EH (cell line): ENCODE data around the gene FAU.
A peak's percentile ranks its signal among the peaks of the same experiment; 100 is the strongest.
"Not testable (repeated sequence)": the region's sequence is repeated elsewhere in the genome, so short reads cannot be mapped to it uniquely, and the experiment has no call there.

Experiments
- DNase-seq: peaks from one replicate; pipeline ENCODE4 v3.0.0-alpha.2; 2015; ENCODE audit warnings: low read depth

The FAU gene

DNA sequence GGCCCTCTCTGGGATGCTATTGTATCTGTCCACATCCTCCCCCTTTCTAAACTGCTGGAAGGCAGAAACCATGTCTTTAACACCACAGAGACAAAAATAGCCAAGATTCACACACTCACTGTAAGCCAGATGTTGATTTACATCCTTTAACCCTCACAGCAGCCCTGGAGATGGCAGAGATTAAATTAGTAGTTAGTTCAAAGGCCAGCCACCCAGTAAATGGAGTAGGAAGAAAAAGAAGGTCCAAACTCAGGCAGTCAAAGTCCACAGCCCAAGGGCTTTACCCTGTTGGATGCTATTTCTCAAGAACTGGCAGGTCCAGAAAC lies 2.3 kb downstream of the FAU start:
- no peak for DNase-seq

DNA sequence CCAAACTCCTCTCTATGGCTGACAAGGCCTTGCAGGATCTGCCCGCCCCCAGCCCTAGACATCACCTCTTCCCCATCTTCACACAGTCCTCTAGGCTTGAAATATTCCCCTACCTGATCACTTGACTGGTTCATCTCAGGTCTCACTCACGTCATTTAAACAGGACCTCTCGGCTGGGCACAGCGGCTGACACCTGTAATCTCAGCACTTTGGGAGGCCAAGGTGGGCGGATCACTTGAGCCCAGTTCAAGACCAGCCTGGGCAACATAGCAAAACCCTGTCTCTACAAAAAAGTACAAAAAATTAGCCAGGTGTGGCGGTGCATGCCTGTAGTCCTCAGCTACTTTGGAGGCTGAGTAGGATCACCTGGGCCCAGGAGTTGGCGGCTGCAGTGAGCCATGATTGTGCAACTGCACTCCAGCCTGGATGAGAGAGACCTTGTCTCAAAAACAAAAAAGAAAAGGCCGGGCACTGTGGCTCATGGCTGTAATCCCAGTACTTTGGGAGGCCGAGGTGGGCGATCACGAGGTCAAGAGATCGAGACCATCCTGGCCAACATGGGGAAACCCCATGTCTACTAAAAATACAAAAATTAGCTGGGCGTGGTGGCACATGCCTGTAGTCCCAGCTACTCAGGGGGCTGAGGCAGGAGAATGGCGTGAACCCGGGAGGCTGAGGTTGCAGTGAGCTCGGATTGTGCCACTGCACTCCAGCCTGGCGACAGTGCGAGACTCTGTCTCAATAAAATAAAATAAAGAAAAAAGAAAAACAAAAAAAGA lies 2.9 kb downstream of the FAU start:
- DNase-seq: not testable (repeated sequence)

DNA sequence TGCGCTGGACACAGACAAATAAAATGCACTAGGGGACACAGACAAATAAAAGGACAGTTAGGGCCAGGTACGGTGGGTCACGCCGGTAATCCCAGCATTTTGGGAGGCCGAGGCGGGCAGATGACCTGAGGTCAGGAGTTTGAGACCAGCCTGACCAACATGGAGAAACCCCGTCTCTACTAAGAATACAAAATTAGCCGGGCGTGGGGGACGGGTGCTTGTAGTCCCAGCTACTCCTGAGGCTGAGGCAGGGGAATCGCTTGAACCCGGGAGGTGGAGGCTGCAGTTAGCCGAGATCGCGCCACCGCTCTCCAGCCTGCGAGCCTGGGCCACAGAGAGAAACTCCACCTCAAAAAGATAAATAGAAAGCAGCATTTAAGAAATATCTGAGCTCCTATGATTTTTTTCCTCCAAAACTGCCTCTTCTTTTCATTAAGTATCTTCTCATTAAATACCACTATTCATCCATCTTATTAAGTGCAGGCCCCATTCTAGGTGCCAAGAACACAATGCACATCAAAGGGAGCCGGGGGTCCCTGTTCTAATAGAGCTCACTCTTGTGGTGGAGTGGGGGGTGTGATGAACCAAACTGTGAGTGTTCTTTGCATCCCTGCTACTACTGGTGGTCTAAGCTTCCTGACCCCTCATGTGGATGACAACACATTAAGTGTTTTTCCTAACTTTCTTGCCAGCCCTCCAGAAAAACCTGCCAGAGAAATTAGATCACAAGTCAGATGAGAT lies 3.7 kb downstream of the FAU start:
- DNase-seq: no peak

DNA sequence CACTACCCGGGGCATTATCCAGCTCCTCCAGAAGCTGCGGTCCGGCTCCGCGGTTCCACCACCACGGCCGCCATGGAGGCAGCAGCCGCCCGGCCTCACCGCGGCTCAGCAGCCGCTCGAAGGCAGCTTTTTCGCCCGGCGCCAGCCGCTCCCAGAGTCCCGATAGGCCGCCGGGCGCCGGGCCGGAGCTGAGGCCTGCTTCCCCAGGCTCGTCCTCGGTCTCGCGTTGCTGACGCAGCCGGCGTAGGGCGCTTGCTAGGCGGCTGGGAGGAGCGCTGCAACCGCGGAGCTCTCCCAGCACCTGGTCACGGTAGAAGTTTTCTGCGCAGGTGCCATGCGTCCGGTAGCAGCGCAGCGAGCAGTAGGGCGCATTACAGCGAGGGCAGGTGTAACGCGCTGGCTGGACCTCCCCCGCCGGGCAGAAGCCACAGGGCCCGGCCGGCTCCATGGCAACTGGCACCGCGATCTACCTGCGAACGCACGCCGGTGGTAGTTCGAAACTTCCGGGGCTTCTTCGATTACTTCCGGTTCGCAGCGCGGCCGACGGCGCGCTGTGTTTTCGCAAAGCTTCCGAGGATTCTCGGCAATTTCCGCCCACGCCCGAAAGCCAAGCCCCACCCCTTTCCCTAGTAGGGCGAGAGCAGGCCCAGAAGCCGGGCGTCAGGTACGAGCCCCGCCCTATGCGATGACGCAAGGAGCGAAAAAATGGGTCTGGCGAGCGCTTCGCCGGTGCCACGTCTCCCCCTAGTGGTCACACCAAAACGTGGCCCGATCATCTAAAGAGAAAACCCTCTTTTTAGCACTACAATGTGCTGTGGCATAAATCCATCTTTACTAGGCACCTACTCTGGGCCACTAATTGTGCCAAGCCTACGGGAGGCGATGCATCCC lies 4.5 kb downstream of the FAU start, which contains the start of gene ZNHIT2:
ZNHIT2 (minus strand) TSS at position 496 of the 891 bp plus-strand sequence; CDS start at position 448, 48 bp downstream.
- DNase-seq: peak; percentile 98

DNA sequence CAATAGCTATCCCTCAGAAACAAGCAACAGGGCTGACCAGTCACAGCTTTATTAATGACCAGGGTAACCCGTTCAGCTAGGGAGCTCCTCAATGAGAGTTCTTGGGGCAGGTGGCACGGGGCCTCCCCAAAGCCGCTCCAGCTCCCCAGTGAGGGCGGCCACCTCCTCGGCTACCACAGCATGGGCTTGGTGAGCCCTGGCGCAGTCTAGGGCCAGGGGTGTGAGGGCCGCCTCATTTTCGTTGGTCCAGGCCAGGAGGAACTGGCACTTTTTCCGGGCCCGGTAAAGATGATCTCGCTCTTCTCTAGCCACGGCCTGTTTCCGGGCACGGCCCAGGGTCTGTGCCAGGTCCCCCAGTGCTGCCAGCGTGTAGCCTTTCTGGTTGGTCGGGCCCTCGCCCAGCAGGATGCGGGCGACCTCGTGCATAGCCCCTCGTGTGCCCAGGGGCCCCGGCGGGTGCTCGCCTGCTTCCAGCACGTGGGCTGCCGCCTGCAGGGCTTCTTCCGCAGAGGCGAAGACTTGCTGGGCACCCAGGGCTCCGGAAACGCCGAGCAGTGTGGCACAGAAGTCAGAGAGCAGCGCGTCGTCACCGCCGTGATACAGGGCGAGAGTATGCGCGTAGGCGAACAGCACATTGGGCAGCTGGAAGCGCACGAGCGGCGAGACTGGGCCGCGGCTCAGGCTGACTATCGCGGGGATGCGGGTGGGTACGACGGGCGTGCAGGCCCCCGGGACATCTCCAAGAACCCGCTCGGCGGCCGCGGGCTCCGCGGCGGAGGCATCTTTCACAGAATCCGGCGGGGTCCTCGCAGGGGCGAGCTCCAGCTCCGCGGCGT lies 5.3 kb downstream of the FAU start:
- peak; percentile 61 for DNase-seq

DNA sequence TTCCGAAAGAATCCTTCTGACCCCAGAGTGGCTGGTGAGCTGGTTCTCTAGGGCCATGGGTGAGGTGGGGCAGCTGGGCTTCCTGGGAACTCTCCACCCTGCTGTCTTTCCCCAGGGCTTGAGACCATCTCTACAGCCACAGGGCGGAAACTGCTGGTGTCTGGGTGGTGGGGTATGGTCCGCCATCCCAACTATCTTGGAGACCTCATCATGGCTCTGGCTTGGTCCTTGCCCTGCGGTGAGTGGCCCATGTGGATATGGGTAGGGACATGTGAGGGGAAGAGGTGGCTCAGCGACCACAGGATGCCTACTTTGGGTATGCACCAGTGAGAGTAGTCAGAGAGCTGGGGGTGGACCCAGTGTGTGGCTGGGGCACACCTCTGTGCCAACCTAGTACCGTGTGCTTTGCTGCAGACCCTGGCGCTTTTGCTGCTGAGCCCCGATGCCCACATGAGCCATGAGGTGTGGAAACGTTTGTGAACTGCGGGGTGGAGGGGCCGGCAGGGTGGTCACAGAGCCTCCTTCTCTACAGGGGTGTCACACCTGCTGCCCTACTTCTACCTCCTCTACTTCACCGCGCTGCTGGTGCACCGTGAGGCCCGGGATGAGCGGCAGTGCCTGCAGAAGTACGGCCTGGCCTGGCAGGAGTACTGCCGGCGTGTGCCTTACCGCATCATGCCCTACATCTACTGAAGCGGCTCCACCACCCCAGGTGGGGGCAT lies 6.4 kb downstream of the FAU start:
- DNase-seq: no peak

DNA sequence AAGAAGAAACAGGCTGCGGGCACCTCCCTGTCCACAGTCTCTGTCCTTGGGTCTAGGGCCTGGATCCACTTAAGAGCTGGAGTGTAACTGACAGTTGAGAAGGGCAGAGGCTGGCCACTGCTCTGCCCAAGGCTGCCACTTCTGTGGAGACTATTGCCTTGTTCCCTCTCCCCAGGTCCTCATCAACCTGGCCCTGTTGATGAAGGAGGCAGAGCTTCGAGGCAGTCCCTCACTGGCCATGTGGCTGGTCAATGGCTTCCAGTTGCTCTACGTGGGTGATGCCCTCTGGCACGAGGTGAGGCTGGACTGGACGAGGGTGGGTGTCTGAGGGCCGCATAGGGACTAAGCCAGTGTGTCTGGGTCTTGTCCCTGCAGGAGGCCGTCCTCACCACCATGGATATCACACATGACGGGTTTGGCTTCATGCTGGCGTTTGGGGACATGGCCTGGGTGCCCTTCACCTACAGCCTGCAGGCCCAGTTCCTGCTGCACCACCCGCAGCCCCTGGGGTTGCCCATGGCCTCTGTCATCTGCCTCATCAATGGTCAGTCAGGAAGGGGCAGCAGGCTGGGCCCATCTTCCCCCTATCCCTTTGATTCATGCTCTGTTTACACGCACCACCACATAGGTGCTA lies 7.3 kb downstream of the FAU start:
- no peak for DNase-seq

DNA sequence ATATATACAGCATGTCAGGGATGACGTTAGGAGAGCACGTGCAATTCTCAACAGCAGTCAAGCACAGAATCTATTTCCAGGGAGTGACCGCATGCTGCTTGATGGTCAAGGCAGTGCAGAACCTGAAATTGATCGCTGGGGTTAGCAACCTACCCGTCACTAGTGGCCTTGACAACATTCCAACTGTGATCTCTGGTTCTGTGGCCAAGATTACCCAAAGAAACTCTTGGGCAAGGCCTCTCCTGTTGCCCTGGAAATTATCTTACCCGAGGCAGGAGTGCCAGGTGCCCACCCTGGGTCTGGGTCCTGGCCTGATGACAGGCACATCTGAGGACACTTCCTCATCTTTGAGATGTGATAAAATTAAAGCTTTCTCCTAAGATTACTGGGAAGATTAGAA lies 8.1 kb downstream of the FAU start:
- DNase-seq: no peak

DNA sequence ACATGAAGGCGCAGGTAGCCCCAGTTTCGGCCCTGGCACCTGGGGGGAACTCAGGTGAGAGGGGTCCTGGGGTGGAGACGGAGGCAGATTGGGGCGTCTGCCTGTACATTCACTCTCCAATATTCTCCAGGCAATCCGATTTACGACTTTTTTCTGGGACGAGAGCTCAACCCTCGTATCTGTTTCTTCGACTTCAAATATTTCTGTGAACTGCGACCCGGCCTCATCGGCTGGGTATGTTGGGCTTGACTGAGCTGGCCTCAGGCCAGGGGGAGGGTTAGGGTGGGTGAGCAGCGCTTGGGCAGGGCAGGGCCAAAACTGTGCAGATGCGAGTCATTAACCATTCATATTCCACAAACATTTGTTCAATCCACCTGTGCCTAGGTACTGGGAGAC lies 8.6 kb downstream of the FAU start:
- no peak for DNase-seq

DNA sequence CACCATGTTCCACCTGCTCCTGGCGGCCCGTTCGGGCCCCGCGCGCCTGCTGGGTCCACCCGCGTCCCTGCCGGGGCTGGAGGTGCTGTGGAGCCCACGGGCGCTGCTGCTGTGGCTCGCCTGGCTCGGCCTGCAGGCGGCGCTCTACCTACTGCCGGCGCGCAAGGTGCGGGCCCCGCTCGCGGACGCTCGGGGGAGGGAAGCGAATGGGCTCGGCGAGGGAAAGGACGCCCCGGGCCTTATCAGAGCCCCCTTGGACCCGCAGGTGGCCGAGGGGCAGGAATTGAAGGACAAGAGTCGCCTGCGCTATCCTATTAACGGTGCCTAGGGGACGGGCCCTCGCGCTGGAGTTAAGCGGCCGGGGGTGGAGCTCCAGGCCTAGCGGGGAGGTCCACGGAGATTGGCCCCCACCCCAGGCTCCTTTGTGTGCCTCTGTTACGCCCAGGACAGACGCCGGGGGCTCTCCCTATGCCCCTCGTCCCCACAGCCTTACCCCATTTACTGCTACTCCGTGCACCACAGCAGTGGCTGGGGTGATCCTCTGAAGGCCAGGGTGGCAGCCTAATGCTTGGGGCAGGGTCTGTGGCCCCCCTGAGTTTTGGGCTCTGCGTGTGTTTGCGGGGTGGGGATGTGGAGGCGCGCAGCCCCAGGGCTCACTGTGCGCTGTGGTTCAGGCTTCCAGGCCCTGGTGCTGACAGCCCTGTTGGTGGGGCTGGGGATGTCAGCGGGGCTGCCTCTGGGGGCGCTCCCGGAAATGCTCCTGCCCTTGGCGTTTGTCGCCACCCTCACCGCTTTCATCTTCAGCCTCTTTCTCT lies 9.2 kb downstream of the FAU start:
- DNase-seq: peak; percentile 32

DNA sequence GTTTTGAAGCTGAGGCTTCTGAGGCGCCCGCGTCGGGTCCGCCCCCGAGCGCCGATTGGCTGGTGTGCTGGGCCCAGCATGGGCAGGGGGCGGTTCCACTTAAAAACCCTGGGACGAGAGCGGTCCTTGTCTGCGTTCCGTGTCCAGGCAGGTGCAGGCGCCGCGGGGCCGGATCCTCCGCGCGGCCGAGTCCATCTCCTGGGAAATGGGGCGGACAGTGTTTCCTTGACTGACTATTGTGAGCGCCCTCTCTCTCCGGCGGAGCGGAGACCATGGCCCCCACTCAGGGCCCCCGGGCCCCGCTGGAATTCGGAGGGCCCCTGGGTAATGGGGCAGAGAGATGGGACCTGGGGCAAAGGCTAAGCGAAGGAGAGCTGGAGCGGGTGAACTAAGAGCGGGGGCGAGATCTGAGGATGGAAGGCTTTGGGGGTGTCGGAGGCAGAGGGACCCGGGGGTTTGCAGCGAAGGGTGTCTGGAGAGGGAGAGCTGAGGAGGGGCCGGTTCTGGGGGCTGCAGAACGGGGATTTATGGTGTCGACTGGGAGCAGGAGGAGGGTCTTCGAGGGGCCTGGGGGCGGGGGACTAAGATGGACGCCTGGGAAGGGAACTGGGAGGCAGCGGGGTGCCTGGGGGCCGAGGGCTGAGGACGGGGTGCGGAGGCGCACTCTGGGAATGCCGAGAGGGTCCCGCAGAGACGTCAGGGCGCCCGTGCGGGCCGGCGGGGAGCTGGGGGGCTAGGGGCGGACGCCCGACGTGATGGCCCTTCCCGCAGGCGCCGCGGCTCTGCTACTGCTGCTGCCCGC lies 10.0 kb downstream of the FAU start, which contains the start of gene TM7SF2:
TM7SF2 (plus strand) TSS at position 129 of the 802 bp plus-strand sequence; CDS start at position 273, 144 bp downstream.
- peak; percentile 92 for DNase-seq

DNA sequence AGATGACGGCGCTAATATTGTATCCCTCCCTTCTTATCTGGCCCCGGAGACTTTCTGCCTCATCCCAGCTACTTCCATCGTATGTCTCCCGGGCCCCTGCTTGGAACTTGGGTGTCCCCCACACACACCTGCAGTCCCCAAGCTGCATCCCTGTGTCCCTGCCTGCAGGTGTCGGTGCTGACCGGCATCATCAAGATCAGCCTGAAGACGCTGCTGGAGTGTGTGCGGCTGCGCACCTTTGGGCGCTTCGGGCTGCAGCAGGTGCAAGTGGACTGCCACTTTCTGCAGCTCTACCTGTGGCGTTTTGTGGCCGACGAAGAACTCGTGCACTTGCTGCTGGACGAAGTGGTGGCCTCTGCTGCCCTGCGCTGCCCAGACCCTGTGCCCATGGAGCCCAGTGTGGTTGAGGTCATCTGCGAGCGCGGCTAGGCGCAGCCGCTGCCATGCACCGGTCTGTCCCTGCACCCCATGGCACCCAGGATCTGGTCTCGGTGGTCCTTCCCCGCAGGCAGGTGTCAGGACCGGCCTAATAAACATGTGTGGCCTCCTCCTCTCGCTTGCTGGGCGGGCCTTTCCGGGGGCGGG lies 10.7 kb downstream of the FAU start:
- DNase-seq: no peak

DNA sequence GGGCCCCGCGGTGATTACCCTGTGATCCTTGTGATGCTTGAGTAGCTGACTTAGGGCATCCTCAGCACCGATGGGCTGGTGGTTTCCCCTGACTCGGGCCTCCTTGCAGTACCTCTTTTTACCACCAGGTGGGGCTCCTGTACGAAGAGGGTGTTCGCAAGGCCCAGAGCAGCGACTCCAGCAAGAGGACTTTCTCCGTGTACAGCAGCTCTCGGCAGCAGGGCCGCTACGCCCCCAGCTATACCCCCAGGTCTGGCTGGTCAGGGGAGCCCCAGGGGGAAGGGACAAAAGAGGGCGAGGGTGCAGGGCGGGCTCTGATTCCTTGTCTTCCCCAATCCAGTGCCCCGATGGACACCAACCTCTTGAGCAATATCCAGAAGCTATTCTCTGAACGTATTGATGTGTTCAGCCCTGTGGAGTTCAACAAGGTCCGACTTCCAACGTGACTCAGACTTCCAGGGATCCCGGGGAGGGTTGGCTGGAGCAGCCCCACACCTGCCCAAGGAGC lies 11.5 kb downstream of the FAU start:
- DNase-seq: peak; percentile 79

DNA sequence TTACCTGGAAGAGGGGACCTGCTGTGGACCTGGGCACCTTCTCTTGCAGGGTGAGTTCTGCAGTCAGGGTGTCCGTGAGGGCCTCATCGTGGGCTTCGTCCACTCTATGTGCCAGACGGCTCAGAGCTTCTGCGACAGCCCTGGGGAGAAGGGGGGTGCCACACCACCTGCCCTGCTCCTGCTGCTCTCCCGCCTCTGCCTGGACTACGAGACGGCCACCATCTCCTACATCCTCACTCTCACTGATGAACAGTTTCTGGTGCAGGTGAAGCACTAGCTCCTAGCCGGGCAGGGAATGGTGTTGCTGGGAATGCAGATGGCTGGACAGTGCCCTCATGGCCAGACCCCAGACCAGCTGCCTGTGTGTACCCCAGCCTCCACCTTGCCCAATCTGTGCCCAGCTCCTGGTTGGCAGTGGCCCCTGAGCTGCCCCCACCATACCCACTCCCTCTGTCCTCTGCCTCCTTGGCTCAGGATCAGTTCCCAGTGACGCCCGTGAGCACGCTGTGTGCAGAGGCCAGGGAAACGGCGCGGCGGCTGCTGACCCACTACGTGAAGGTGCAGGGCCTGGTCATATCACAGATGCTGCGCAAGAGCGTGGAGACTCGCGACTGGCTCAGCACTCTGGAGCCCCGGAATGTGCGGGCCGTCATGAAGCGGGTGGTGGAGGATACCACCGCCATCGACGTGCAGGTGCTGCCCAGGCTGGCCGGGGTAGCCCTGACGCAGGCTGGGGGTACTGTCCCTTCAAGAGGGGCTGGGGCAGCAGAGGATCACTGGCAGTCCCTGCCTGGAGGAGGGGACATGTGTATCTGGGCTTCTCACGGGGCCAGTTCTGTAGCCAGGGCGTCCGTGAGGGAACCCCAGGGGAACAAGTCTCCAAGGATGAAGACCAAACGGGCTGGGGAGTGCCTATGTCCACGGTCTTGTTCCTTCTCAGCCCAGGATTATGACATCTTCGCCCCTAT lies 12.4 kb downstream of the FAU start:
- DNase-seq: no peak

DNA sequence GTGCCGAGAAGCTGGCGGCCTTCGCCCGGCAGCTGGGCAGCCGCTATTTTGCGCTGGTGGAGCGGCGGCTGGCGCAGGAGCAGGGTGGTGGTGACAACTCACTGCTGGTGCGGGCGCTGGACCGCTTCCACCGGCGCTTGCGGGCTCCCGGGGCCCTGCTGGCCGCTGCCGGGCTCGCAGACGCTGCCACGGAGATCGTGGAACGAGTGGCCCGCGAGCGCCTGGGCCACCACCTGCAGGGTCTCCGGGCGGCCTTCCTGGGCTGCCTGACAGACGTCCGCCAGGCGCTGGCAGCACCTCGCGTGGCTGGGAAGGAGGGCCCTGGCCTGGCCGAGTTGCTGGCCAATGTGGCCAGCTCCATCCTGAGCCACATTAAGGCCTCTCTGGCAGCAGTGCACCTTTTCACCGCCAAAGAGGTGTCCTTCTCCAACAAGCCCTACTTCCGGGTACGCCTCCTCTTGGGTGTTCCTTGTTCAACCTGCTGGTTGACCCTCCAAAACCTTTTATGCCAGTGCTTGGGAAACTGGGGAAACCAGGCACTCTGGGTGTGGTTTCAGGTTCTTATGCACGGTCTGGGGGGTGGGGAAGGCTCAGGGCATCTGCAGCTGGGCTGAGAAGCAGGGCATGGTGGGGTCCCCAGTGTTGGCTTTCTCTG lies 13.3 kb downstream of the FAU start:
- DNase-seq: no peak

DNA sequence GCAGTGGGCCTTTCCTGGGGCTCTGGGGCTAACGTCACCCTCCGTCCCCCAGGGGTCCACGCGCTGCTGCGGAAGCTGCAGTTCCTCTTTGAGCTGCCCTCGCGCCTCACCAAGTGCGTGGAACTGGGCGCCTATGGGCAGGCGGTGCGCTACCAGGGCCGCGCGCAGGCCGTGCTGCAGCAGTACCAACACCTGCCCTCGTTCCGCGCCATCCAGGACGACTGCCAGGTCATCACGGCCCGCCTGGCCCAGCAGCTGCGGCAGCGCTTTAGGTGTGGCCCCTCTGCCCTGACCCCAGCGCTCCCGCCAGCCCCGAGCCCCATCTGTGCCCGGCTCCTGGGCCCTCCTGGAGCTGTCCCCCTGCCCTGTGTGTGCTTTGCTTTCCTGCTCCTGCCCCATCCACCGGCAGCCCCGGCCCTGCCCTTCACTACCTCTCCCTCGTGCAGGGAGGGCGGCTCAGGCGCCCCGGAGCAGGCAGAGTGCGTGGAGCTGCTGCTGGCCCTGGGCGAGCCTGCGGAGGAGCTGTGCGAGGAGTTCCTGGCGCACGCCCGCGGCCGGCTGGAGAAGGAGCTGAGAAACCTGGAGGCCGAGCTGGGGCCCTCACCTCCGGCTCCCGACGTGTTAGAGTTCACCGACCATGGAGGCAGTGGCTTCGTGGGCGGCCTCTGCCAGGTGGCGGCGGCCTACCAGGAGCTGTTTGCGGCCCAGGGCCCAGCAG lies 14.0 kb downstream of the FAU start:
- DNase-seq: no peak
